ENCODE results near the gene DUSP10.
A peak's percentile ranks its signal among the peaks of the same experiment; 100 is the strongest.

DUSP10 gene

GRCh38 chr1:221741703-221742554, at the start of gene DUSP10:
Gene DUSP10 (minus strand): TSS chr1:221742089. CDS start chr1:221739744, 2,345 bp downstream.
- DNase-seq: peak; percentile 99

- DNase-seq: no peak
Measured at GRCh38 chr1:221788466-221788865, 46.6 kb upstream of the DUSP10 start.

GRCh38 chr1:221786647-221787046, 44.8 kb upstream of the DUSP10 start:
- no peak for DNase-seq

DNA sequence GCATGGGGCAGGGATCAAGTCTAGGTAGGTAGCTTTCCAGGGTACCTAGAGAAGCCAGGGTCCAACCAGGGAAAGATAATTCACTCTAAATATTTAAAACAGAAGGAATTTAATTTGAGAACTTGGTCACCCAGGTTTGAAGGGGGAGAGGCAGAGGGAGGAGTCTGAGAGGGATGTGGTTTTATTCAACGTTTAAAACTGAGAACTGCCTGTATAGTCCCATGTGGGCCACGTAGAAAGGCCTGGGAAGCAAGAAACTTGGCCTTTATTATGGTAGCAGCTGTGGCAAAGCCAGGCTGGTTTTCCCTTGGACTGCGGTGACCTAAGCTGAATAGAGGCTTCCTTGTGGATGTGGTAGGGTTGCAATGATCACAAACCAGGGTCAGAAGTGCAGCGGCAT, 42.0 kb upstream of the DUSP10 start:
- DNase-seq: peak; percentile 24

GRCh38 chr1:221783437-221783836, 41.5 kb upstream of the DUSP10 start:
- DNase-seq: peak; percentile 57

DNA sequence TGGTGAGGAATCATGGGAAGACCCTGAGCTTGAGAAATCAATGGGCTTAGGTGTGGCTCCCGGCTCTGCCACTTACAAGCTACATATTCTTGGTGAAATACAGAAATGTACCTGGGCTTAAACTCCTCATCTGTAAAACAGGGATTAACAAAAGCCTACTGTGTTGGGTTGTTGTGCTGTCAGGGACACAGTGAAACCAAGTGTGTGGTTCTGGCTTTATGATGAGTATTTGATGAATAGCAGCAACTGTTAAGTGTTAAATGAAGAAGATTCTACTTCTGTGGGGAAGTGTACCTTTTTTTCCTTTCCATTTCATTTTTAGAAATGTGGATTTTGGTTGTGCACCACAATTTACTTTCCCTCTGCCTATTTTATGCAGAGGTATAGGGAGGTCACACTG, 41.1 kb upstream of the DUSP10 start:
- no peak for DNase-seq

DNA sequence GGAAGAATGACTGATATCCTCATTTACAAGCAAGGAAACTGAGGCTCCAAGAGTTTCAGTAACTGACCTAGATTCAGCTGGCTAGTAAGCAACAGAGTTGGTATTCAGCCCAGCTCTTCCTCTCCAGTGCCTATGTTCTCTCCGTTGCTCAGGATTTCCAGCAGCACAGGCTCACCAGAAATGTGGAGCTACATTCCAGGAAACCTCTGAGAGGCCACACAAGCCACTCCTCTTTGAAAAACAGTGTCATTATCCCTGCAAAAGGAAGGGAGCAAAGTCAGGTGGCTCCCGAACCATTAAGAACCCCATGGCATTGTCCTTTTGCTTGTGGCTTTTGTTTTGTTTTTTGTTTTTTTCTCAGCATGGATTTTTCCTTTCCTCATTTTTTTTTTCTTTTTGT, 40.6 kb upstream of the DUSP10 start:
- no peak for DNase-seq

GRCh38 chr1:221781102-221781755, 39.3 kb upstream of the DUSP10 start:
- no peak for DNase-seq

- DNase-seq: no peak
Measured at GRCh38 chr1:221780175-221780574, 38.3 kb upstream of the DUSP10 start.

DNA sequence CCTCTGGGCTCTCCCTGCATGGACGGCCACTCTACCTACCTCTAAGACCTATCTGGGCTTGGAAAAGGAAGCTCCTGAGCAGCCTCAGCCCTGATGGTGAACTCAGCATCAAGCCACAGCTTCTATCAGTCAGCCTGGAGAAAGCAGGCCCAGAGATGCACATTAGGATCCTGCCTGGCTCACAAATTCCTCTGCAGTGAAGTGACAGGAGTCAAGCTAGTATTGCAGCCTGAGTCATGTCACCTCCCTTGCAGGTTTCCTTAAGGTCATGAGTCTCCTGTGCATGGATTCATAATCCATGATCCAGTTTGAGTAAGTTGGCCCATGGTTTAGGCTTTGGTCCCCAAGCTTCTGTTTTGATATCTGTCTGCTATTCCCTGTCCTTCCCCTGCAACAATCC, 37.9 kb upstream of the DUSP10 start:
- DNase-seq: no peak

GRCh38 chr1:221778535-221779142, 36.8 kb upstream of the DUSP10 start:
- peak; percentile 77 for DNase-seq

DNA sequence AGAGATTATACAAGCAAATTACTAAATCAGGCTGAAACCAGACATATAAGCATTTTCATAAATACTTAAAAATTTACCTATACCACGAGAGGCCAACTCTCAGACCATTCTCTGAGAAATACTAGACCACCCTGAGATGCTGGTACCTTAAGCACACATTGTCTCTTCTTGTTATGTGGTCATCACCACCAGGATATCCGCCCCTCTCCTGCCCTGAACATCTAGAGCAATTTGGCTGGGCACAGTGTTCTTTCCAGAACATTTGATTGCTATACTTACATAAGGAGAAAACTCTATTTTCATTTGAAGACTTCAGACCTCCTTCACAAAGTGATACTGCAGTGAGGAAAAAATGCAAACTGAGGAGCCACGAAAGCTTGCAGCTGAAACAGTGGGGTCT, 36.2 kb upstream of the DUSP10 start:
- peak; percentile 23 for DNase-seq

DNA sequence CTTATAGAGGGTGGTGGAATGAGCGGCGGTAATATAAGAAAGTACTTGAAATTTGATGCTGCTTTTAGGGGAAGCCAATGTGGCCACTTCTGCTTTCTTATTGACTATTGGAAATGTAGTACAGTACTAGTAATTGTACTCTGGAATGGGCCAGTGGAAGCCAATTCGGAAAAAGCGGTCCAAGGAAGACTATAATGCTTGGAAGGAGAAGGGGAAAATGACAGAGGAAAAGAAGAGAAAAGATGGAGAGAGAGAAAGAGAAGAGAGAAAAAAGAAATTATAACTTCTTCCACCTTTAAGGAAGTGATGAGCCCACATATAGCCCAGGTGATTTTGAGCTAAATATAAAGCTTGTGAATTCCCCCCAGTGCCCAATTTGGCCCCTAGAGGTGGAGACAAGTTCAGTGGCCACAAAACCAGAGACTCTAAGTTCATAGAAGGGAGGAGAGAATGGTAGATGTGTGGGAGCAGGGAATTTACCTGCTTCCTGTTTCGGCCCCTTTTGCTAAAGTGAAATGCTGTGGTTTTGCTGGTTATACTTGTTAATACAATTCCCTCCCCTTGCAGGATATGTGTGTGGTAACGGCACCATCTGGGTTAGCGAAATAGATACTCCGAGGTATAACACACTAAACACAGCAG, 35.7 kb upstream of the DUSP10 start:
- peak; percentile 86 for DNase-seq

DNA sequence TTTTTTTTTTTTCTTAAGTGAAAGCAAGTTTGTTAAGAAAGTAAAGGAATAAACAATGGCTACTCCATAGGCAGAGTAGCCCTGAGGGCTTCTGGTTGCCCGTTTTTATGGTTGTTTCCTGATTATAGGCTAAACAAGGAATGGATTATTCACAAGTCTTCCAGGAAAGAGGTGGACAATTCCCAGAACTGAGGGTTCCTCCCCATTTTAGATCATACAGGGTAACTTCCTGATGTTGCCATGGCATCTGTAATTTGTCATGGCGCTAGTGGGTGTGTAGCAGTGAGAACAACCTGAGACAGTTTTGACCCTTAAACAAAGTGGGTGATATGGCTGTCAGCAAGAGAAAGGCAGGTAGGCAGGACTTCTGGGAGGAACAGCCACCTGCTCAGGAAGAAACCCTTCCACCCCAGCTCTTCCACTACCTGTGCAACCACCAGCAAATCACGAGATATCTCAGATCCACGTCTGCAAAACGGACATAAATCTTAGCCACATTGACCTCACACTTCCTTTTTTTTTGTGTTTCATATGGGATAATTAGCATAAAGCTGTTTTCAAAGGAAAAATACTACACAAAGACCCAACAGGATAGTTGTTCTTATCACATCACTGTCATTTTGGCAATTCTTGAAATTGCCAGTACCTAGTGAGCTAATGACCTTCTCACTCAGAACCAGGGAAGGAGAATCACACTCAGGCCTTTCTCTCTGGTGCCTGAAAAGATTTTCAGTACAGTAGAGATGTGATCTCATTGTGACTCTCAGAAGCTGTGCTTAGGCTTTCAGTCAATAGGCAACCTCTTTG, 34.8 kb upstream of the DUSP10 start:
- DNase-seq: peak; percentile 60

DNA sequence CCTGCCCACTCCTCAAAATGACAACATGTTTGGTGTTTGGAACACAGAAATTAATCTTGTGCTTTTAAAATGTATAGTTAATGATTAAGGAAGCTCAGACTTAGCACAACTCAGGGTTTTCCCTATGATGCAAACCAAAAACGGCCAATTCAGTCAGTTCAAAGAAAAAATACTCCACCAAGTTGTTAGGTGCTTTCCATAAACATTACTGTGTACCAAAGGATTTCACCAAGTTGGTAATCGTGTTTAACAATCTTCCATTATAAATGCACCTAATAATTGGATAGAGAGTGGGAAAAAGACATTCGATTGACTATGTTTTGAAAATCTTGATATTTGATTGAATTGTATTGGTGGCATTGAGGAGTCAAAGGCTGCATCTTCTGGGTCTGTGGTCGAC, 33.3 kb upstream of the DUSP10 start:
- DNase-seq: peak; percentile 46

- DNase-seq: no peak
Measured at GRCh38 chr1:221774054-221774842, 32.4 kb upstream of the DUSP10 start.

DNA sequence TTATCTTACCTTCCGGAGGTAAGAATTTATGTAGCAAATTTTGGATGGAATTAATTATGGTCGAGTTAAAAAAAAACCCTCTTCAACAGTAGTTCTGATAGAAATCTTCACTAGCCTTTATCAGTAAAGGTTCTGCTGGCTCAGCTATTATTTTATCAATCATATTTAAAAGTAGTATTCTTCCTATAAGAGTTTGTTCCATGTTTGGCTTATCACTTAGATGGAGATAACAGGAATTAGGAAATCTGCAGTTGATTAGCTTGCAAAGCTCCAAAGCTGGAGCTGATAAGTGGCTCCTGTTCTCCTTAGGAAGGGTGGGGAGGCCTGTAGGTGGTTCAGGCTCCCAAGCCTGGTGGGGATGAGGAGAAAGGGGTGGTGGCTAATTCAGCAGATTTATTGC, 31.5 kb upstream of the DUSP10 start:
- DNase-seq: no peak

DNA sequence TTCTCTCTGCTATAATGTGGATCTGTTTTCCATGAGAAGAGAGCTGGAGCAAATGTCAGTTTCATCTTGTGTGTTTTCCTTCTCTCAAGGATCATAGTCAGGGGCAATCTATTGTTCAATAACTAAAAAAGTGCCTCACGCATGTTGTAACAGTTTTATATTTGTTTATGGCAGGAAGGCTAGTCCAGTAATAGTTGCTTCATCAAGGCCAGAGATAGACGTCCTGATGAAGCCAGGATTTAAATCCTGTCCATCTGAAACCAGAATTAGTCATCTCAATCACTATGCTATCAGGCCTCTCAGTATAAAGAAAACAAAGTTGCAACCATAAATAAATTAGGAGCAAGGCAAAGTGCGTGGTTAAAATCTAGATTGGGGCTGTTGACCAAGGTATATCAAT, 30.2 kb upstream of the DUSP10 start:
- no peak for DNase-seq

GRCh38 chr1:221768444-221769066, 26.7 kb upstream of the DUSP10 start:
- peak; percentile 21 for DNase-seq

- DNase-seq: no peak
Measured at GRCh38 chr1:221766210-221766609, 24.3 kb upstream of the DUSP10 start.

GRCh38 chr1:221765527-221765926, 23.6 kb upstream of the DUSP10 start:
- DNase-seq: no peak

All from activated CD4-positive, alpha-beta T cell treated with anti-CD3 and anti-CD28 coated beads, Interleukin-10, Interleukin-2, amounts not matched to agents 100 ng/mL and 50 ng/mL, durations not matched to agents 16 hours and 8 hours (primary cell).